Stimulated activated CD8-positive, alpha-beta memory T cell treated with anti-CD3 and anti-CD28 coated beads, Interleukin-12 subunit alpha, Interleukin-12 subunit beta, amount 100 ng/mL, for 1 hour (primary cell): ENCODE measurements around the gene MAP2.
A peak's percentile ranks its signal among the peaks of the same experiment; 100 is the strongest.

ENCODE experiments used
- DNase-seq: peaks from one replicate; pipeline ENCODE4 v3.0.0-alpha.2; 2020; ENCODE audit warnings: low read depth

The MAP2 gene, protein sequence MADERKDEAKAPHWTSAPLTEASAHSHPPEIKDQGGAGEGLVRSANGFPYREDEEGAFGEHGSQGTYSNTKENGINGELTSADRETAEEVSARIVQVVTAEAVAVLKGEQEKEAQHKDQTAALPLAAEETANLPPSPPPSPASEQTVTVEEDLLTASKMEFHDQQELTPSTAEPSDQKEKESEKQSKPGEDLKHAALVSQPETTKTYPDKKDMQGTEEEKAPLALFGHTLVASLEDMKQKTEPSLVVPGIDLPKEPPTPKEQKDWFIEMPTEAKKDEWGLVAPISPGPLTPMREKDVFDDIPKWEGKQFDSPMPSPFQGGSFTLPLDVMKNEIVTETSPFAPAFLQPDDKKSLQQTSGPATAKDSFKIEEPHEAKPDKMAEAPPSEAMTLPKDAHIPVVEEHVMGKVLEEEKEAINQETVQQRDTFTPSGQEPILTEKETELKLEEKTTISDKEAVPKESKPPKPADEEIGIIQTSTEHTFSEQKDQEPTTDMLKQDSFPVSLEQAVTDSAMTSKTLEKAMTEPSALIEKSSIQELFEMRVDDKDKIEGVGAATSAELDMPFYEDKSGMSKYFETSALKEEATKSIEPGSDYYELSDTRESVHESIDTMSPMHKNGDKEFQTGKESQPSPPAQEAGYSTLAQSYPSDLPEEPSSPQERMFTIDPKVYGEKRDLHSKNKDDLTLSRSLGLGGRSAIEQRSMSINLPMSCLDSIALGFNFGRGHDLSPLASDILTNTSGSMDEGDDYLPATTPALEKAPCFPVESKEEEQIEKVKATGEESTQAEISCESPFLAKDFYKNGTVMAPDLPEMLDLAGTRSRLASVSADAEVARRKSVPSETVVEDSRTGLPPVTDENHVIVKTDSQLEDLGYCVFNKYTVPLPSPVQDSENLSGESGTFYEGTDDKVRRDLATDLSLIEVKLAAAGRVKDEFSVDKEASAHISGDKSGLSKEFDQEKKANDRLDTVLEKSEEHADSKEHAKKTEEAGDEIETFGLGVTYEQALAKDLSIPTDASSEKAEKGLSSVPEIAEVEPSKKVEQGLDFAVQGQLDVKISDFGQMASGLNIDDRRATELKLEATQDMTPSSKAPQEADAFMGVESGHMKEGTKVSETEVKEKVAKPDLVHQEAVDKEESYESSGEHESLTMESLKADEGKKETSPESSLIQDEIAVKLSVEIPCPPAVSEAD (N-terminal part only)

DNA sequence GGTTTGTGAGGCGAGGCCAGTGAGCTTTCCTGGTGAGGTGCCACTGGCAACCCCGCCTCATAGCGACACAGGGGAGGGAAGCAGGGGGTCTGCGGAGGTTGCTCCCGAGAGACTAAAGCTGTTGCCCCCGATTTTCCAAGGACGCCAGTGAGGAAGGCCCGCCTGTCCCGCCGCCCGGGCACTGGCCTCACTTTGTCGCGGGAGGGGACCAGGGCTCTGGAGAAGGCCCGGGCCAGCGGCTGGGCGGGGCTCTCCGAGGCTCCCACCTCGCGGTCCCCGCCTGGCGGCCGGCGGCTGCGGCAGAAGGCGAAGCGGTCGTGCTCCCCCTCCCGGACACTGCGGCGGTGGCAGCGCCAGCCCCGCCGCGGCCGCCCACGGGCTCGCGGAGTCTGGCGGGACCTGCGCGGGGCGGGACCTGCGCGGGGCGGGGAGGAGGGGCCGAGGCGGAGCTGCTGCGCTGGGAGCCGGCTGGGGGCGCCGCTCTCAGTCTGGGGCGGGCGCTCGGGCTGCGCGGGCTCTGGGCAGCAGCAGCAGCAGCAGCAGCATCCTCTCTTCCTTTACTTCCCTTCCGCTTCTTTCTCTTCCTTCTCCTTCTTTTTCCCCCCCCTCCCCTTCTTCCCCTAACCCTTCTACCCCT lies at the start of gene MAP2:
MAP2 (plus strand) TSS at position 486 of the 637 bp plus-strand sequence. CDS start 229,124 bp downstream, outside the sequence.
- peak; percentile 5 for DNase-seq

DNA sequence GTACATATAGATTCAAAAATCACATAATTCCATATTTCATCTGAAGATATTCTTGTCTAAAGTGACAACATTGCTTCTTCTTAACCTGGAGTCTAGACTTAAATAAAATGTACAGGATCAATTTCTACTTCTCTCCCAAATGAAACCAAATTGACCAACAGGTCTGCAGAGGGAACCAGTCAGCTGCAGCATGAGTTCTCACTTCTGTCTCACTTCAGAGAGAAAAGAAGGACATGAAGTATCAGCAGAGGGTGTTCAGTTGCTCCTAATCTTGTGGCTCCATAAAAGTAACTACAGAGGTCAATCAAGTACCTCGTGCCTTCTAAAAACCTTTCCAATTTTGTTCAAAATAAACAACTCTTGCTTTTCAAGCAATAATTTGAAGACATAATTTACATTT lies 47.2 kb upstream of the MAP2 start:
- no peak for DNase-seq

DNA sequence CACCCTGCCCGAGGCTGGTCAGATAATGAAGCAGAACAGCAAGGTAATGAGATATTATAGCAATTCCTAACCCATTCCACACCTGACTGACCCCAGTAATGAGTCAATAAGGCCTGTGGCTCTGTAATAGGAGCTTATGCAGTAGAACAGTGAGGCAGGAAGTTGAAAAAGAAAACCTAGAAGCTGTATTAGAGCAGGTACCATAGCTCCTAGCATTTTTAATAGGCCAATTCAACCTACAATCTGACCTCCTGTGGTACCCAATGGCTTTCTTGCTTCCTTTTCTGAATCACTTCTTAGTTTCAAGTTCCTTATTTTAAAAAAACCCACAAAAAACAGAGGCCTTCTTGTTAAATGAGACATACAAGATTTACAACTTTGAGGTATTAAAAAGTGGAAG lies 43.6 kb upstream of the MAP2 start:
- DNase-seq = no peak

DNA sequence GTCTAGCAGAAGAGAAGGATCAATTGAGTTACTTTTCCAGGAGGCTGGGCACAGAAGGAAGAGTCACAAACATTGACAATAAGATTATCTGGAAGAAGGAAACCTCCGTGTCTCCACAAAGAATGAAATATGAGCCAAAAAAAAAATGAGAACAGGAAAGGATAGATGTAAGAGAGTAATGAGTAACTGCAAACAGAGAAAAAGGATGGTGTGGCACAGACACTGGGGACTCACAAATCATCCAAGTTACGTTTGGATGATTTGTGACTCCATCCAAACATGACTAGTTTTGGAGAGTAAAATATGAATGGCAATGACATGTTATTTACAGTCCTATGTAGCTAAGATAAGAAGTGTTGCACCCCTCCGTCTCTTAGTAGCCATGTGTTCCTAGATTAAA lies 42.8 kb upstream of the MAP2 start:
- DNase-seq = no peak

DNA sequence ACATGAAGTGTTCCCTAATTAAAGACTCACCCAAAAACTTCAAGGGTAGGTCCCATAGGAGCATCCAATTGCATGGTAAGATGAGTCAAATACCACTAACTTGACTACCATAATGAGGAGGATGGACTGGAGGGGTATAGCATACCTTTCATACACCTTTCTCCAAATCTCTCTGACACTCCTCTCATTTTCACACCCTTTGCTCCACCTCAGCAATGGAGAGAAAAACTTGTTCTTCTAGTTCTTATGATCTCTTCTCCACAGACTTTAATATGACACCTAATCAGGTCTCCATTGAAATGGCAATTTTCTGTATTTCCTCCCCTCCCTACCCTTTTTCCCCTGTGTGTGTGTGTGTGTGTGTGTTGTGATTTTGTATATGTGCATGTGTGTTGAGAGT lies 41.1 kb upstream of the MAP2 start:
- DNase-seq = no peak

DNA sequence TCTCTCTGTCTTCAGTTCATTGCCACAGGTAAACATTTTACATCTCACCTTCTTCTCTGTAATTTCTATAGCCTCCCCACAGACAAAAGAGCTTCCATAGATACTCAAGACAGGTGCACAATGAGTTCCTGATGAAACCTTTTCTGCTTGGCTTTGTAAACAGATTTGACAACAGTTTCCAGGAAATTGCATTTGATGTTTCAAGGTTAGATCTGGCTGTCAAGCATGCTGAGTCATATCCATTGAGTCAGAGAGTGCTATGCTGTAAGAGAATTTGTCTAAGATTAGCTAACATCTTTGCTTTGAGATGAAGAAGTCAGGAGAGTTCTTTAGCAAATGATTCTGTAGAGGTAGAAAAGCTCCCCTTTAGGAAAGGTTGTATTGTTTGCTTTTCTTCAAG lies 40.6 kb upstream of the MAP2 start:
- DNase-seq = no peak

DNA sequence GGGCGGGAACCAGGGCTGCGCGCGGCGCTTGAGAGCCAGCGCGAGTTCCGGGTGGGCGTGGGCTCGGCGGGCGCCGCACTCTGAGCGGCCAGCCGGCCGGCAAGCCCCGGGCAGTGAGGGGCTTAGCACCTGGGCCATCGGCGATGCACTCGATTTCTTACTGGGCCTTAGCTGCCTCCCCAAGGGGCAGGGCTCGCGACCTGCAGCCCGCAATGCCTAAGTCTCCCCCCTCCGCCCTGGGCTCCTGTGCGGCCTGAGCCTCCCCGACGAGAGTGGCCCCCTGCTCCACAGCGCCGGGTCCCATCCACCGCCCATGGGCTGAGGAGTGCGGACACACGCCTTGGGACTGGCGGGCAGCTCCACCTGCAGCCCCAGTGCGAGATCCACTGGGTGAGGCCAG lies 36.5 kb upstream of the MAP2 start:
- DNase-seq = no peak

DNA sequence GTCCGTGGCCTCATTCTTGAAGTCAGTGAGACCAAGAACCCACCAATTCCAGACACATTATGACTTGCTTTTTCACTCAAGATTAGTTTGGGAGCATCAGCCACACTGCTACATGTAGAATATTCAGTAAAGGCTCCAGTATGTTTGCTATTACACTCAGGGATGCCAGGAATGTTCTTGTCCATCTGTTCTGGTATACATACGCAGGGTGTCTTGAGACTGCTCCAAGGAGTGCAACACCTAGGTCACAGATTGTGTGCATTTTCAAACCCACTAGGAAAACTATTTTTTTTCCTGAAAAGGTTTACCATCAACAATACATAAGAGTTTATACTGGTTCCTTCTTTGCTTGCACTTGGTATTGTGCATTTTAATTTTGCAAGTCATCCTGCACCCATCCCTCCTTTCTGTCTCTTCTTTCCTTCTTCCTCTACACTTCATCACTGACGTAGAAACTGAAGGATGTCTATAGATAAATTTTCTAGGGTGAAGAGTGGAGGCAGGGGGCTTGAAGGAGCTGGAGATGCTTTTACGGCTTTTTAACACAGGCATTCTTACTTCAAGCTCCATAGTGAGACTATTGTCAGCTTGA lies 35.3 kb upstream of the MAP2 start:
- DNase-seq = no peak

DNA sequence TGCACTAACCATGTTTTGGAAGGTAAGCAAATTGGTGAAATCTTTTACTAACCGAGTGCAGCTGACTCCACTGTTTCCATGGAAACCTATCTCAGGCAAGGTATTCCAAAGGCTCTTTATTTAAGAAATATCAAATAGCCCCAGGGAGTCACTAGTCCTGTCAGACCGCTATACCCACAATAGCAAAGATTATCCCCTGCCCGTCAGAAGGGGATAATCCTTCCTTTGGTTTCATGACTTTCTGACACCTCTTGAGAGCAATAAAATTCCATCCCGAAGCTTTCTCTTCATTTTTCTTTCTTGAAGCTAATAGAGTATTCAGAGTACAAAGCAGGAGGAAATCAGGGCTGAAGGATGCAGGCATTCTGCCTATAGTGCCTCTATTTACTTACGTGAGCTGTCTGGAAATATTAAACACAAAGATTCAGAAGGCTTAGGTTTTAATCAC lies 34.7 kb upstream of the MAP2 start:
- DNase-seq = no peak

DNA sequence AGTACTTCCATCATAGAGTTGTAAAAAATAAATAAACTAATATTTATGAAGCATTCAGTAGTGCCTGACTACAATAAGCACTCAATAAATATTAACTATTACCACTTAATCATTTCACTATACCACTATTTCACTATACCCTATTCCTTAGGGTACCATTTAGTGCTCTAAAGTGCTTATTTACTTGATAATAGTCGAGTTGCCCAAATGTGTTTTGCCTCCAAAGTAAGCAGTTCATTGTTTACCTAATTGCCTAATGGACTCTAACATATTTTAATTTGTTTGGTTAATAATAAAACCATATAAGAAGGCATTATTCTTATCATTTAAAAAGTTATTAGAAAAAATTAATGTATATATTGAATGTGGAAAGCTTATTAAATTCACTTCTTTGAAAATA lies 33.0 kb upstream of the MAP2 start:
- no peak for DNase-seq

DNA sequence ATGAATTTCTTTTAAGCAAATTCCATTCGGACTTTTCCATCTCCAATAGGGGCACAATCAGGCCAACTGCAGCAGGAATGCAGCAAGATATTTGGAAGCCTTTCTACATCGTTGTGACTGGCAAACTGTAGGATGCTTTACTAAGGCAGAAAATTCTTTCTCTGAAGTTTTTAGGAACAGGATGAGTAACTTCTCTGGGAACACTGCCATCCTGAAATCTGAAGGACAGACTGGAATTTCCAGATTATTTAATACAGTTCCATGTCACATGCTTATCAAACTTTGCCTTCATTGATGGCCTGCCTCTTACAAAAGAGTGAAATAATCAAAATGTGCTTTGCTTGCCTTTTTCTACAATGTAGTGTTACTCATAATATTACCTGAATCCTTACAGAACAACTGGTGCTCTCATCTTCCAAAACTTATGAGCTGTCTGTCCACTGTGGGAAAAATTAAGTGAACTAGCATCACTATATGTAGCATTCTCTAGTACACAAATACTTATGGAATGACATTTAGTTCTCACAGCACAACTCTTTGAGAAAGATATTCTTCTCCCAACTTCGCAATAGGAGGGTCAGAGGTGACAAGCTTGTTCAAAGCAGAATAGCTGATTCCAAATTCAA lies 32.0 kb upstream of the MAP2 start:
- no peak for DNase-seq

DNA sequence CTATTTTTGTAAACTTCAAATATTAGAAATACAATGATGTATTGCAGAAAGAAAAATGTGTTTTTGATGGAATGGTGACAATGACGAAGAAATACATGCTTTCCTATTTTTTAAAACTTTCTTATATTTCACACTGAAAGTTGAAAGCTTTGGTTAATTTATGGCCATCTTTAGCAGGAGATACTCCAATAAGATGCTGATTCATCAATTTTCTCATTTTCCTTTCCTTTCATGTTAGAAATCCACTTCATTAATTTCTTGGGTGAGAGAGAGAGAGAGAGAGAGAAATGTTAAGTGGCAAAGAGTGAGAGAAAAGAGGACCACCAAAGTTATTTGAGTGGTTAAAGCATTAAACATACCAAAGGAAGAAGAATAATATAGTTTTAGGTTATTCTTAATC lies 28.6 kb upstream of the MAP2 start:
- no peak for DNase-seq

DNA sequence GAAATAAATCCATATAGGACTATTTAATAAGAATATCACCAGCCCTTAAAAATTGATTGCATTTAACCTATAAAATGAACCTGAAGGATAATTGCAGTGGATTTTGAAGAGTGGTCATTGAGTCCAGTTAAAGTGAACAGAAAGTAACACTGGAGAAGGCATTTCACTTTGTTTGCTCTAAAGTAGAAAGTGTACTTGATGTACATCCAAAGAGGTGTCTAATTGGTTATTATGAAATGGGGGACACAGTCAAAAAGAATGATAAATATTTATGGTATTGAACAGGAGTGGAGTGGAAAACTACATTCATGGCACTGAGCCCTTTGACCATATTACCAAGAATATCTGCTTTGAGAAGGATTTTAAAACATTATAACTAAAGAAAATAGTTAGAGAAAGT lies 28.2 kb upstream of the MAP2 start:
- no peak for DNase-seq

DNA sequence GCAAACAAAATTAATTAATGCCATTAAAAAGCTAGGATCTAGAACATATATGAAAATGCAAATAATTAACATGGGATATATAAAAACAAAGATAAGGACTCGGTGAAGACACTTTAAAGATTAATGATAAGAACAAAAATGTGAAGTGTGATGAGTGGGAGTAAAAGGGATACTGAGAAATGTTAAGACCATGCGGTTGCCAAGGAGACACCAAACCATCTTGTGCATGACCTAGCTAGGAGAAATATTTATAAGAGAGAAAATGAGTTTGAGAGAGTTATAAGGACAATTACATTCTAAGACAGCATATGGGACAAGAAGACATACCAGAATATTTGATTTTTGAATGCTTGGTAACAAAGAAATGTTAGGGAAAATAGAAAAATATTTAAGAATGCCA lies 25.4 kb upstream of the MAP2 start:
- DNase-seq = no peak

DNA sequence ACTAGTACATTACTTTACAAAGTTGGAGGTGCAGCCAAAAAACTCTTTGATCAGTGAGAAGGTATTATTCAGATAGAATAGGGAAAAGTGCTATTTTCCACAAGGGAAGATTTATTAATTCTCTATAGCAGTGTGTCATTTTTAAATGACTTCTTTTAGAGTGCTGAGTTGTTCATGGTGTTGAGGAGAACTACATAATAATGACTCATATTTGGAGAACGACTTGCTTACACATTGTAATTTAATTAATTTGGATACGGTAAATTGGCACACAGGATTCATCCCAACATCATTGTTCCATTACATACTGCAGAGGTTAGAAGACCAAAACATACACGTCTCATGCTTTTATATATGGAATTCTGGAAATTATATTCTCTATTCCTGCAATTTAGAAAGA lies 22.1 kb upstream of the MAP2 start:
- DNase-seq = no peak

DNA sequence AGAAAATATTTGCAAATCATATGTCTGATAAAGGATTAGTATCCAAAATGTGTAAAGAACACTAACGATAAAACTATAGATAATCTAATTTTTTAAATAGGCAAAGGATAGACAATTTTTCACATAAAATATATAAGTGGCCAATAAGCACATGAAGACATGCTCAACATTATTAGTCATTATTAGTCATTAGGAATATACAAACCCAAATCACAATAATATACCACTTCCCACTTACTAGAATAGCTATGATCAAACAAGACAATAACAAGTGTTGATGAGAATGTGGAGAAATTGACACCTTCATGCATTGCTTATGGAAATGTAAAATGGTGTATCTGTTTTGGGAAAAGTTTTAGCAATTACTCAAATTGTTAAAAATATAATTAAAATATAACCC lies 12.6 kb upstream of the MAP2 start:
- DNase-seq = no peak

DNA sequence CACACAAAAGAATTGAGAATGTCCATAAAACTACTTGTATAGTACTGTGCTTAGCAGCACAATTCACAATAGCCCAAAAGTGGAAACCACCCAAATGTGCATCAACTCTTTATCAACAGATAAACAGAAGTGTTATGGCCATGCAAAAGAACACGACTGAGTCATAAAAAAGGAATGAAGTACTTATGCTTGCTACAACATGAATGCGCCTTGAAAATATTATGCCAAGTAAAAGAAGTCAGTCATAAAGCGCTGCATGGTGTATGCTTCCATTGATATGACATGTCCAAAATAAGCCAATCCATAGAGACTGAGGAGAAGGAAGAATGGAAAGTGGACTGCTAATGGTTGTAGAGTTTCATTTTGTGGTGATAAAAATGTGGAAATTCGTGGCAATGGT lies 12.1 kb upstream of the MAP2 start:
- DNase-seq = no peak

DNA sequence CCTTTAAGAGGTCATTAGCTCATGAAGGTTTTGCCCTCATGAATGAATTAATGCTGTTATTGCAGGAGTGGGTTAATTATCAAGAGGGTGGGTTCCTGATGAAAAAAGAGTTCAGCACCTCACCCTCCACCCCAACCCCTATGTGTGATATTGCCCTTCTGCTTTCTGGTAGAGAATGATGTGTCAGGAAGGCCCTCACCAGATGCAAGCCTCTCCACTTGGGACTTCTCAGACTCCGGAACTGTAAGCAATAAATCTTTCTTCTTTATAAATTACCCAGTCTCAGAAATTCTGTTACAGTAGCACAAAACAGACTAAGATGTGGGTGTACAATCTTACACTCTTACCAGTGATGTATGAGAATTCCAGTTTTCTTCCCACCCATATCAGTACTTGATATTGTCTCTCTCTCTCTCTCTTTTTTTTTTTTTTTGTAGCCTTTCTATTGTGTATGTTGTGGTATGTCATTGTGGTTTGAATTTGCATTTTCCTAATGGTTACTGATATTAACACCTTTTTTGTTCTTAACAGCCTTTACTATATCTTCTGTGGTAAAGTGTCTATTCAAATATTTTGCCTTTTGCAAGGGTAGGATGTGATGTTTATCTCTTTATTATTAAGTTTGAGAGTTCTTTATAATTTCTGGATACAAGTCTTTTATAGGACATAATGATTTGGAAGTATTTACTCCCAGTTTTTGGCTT lies 10.4 kb upstream of the MAP2 start:
- DNase-seq = no peak

DNA sequence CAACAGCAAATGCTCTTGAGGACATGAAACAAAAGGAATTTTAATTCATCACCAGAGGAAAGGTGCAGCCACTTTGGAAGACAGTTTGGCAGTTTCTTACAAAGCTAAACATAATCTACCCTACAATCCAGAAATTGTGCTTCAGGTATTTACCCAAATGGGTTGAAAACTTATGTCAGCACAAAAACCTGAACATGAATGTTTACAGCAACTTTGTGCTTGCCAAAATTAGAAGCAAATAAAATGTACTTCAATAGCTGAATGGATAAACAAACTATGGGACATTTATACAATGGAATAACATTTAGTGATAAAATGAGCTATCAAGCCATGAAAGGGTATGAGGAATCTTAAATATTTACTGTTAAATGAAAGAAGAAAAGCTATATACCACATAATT lies 6.9 kb upstream of the MAP2 start:
- no peak for DNase-seq

DNA sequence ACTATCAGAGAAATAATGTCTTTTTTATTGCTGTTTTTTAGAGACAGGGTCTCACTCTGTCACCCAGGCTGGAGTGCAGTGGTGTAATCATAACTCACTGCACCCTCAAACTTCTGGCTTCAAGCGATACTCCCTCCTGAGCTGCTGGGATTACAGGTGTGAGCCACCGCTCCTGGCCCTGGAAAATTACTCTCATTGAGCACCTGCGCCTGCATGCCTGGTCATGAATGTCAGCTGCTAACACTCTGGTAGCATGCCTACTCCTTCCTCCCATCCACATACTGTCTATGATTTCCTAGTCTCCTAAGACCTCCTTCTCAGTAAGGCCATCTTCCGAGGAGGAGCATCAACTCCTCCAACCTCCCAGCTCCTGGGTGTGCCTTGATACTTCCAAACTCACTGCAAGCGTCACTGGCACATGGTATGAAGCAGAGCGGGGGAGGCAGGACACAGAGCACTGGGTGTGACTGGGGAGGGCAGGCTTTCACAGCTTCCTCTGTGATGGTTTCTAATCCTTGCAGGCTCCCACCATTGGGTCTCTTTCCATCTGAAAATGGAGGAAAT lies 1.6 kb upstream of the MAP2 start:
- no peak for DNase-seq
